DOHH2 (cell line): Measurements from ENCODE around the gene MROH8.

Experiments
- CTCF ChIP-seq: fragments of 200-600 bp; sonication (generic); IDR thresholded peaks from one replicate; pipeline ENCODE4 v1.5.1; 2014; ENCODE audit warnings: antibody characterized with exemption, mild to moderate bottlenecking, low read depth, low read length; ENCODE audit not compliant: poor library complexity, severe bottlenecking
- EZH2phosphoT487 ChIP-seq: fragments of 200-600 bp; sonication (generic); IDR thresholded peaks from 2 replicates; pipeline ENCODE4 v1.6.1; 2017; ENCODE audit warnings: borderline replicate concordance, mild to moderate bottlenecking, antibody characterized with exemption, low read length, moderate library complexity, mixed read lengths

DNA sequence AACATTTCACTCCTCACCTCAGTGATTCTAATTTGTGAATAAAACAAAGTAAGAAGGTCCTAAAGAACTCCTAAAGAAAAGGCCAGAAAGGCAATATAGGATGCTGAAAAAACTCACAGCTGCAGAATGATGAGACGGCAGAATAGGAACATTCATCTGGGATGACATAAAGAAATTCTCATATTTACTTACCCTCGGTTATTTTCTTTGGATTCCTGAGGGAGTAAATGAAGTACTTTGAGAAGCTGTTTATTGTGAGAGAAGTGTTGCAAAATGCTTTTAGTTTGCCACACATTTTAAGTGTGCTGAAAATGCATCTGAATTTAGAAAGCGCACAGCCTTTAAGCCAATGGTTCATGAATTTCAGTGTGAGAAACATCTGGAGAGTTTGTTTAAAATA lies 47.9 kb downstream of the MROH8 start:
- TF ChIP-seq CTCF (no peak), EZH2phosphoT487 (no peak)
